Activated CD4-positive, CD25-positive, alpha-beta regulatory T cell (primary cell): ENCODE results near the gene CTNNAL1.
"Not testable (repeated sequence)": the region's sequence is repeated elsewhere in the genome, so short reads cannot be mapped to it uniquely, and the experiment has no call there.

ENCODE experiments used
- DNase-seq, 4 experiments: peaks; one replicate each; lab custom pipeline; 2025; lab: John Stamatoyannopoulos, UW

The CTNNAL1 gene

GRCh38 chr9:109012876-109013678, at the start of gene CTNNAL1:
TSS of gene CTNNAL1 (minus strand) at chr9:109013499. CDS start at chr9:109013442, 57 bp downstream.
- DNase-seq = peak; percentile 76 to 80 (median 78)

GRCh38 chr9:109062543-109062942, 49.2 kb upstream of the CTNNAL1 start:
- no peak for DNase-seq

- no peak for DNase-seq
Measured at GRCh38 chr9:109060191-109060590, 46.9 kb upstream of the CTNNAL1 start.

GRCh38 chr9:109053121-109053520, 39.8 kb upstream of the CTNNAL1 start:
- DNase-seq = not testable (repeated sequence)

GRCh38 chr9:109052416-109052815, 39.1 kb upstream of the CTNNAL1 start:
- DNase-seq = no peak

GRCh38 chr9:109051733-109052132, 38.4 kb upstream of the CTNNAL1 start:
- no peak for DNase-seq

- no peak for DNase-seq
Measured at GRCh38 chr9:109050444-109050843, 37.1 kb upstream of the CTNNAL1 start.

GRCh38 chr9:109048822-109049221, 35.5 kb upstream of the CTNNAL1 start:
- no peak for DNase-seq

GRCh38 chr9:109047259-109047658, 34.0 kb upstream of the CTNNAL1 start:
- no peak for DNase-seq

- no peak for DNase-seq
Measured at GRCh38 chr9:109046346-109046745, 33.0 kb upstream of the CTNNAL1 start.

- DNase-seq = no peak
Measured at GRCh38 chr9:109043578-109043977, 30.3 kb upstream of the CTNNAL1 start.

GRCh38 chr9:109040571-109040970, 27.3 kb upstream of the CTNNAL1 start:
- no peak for DNase-seq

GRCh38 chr9:109039539-109039938, 26.2 kb upstream of the CTNNAL1 start:
- DNase-seq = no peak

- no peak for DNase-seq
Measured at GRCh38 chr9:109037946-109038715, 24.8 kb upstream of the CTNNAL1 start.

- DNase-seq = no peak
Measured at GRCh38 chr9:109036744-109037680, 23.7 kb upstream of the CTNNAL1 start.

- no peak for DNase-seq
Measured at GRCh38 chr9:109035684-109036423, 22.6 kb upstream of the CTNNAL1 start.

GRCh38 chr9:109033941-109034700, 20.8 kb upstream of the CTNNAL1 start:
- DNase-seq = no peak

GRCh38 chr9:109031241-109031640, 17.9 kb upstream of the CTNNAL1 start:
- no peak for DNase-seq

- no peak for DNase-seq
Measured at GRCh38 chr9:109030426-109030825, 17.1 kb upstream of the CTNNAL1 start.

- no peak for DNase-seq
Measured at GRCh38 chr9:109028457-109028856, 15.2 kb upstream of the CTNNAL1 start.

- DNase-seq = no peak
Measured at GRCh38 chr9:109027176-109027575, 13.9 kb upstream of the CTNNAL1 start.
